Common myeloid progenitor, CD34-positive (primary cell): Measurements from ENCODE around the gene SLC16A7.

ENCODE experiments used
- CTCF ChIA-PET: fragments of 350-600 bp; sonication (Branson Sonifier 250); formaldehyde crosslinking; loops from one replicate; lab custom pipeline; 2021; ENCODE audit warnings: antibody characterized with exemption; lab: Charles Lee
- POLR2A ChIA-PET: fragments of 350-600 bp; sonication (Branson Sonifier 250); formaldehyde crosslinking; loops from one replicate; lab custom pipeline; 2021; ENCODE audit warnings: antibody characterized with exemption; lab: Charles Lee
- DNase-seq, 3 donors: peaks; one replicate each; pipeline versions ENCODE4 v3.0.0 to v3.0.0-alpha.2; 2013
- H3K27ac ChIP-seq, 2 experiments: 1 replicate in 1 of 2; 2 replicates in 1 of 2; pipeline ENCODE4 v1.7.0; 2013; ENCODE audit warnings: inconsistent platforms in 2 of 2, low read length in 2 of 2, mild to moderate bottlenecking in 2 of 2, low read depth in 1 of 2, moderate library complexity in 1 of 2; ENCODE audit not compliant: severe bottlenecking in 2 of 2, insufficient read depth in 1 of 2, poor library complexity in 1 of 2
- H3K27me3 ChIP-seq, 5 experiments: replicated peaks in 2 of 5; 1 replicate in 3 of 5; 2 replicates in 2 of 5; pipeline versions ENCODE4 v1.6.1 to v1.7.0; 2013; ENCODE audit warnings: low read length in 4 of 5, mild to moderate bottlenecking in 2 of 5, moderate library complexity in 2 of 5, inconsistent platforms in 1 of 5; ENCODE audit not compliant: insufficient read depth in 5 of 5, control insufficient read depth in 4 of 5
- H3K36me3 ChIP-seq, 4 experiments: 1 replicate in 2 of 4; 2 replicates in 2 of 4; pipeline versions ENCODE4 v1.6.1 to v1.7.0; 2013; ENCODE audit warnings: low read length in 3 of 4, control low read depth in 1 of 4, mild to moderate bottlenecking in 1 of 4; ENCODE audit not compliant: control insufficient read depth in 4 of 4, insufficient read depth in 4 of 4
- H3K4me1 ChIP-seq, 4 experiments: 1 replicate in 3 of 4; 2 replicates in 1 of 4; pipeline versions ENCODE4 v1.6.1 to v1.7.1; 2013; ENCODE audit warnings: low read length in 3 of 4, mild to moderate bottlenecking in 3 of 4, control low read depth in 1 of 4, inconsistent platforms in 1 of 4, moderate library complexity in 1 of 4; ENCODE audit not compliant: control insufficient read depth in 4 of 4, insufficient read depth in 4 of 4; ENCODE audit errors: control extremely low read depth in 1 of 4
- H3K4me3 ChIP-seq, 7 experiments: 1 replicate in 4 of 7; 2 replicates in 3 of 7; pipeline versions ENCODE4 v1.5.1 to v1.7.0; 2013; ENCODE audit warnings: mild to moderate bottlenecking in 7 of 7, low read length in 6 of 7, moderate library complexity in 6 of 7, inconsistent platforms in 2 of 7, low read depth in 2 of 7, control low read depth in 1 of 7; ENCODE audit not compliant: insufficient read depth in 4 of 7, control insufficient read depth in 1 of 7; ENCODE audit errors: extremely low read depth in 1 of 7
- H3K9me3 ChIP-seq, 5 experiments: 1 replicate in 4 of 5; 2 replicates in 1 of 5; pipeline versions ENCODE4 v1.6.1 to v1.7.1; 2013; ENCODE audit warnings: low read length in 4 of 5, mild to moderate bottlenecking in 2 of 5, inconsistent platforms in 1 of 5, low read depth in 1 of 5, moderate library complexity in 1 of 5; ENCODE audit not compliant: control insufficient read depth in 4 of 5, insufficient read depth in 2 of 5; ENCODE audit errors: control extremely low read depth in 1 of 5
- WGBS: methylation state at CpG from one replicate; pipeline ENCODE4 v1.1.5; 2013; ENCODE audit not compliant: insufficient coverage; 5-methylcytosine and 5-hydroxymethylcytosine counted together

The SLC16A7 gene

GRCh38 chr12:59710004-59710628 lies 114.3 kb downstream of the SLC16A7 start:
- DNase-seq: no peak
- POLR2A ChIA-PET: no interaction called here
- no peaks in the 10 kb centered on the region for H3K27me3 ChIP-seq
- WGBS: 100% methylated on average over 1 of the region's 1 CpG
- H3K9me3 ChIP-seq: no peaks in the 10 kb centered on the region
- H3K4me3 ChIP-seq: no peak overlapping the region
- H3K4me1 ChIP-seq: no peaks in the 10 kb centered on the region
- no peak overlapping the region for H3K27ac ChIP-seq
- CTCF ChIA-PET: interaction anchor here (1.4 kb wide), 1 partner anchor 9 kb away, joined by 4 read pairs; no protein-coding TSS in a partner anchor
- H3K36me3 ChIP-seq: peaks cover 0 to 6% (median 2%) of the 10 kb centered on the region in 4 experiments

GRCh38 chr12:59710964-59711363 lies 115.1 kb downstream of the SLC16A7 start:
- Histone ChIP-seq H3K4me3 (no peak overlapping the region), H3K9me3 (no peaks in the 10 kb centered on the region), H3K27ac (no peak overlapping the region), H3K4me1 (peaks cover 0 to 3% (median 0%) of the 10 kb centered on the region in 4 experiments), H3K27me3 (no peaks in the 10 kb centered on the region), H3K36me3 (peaks cover 0 to 4% (median 4%) of the 10 kb centered on the region in 4 experiments)
- WGBS: no CpG with 5 or more reads among the region's 2 CpGs
- no peak for DNase-seq
- ChIA-PET CTCF (interaction anchor here (1.4 kb wide), 1 partner anchor 8 kb away, joined by 4 read pairs; no protein-coding TSS in a partner anchor), POLR2A (no interaction called here)

- Histone ChIP-seq H3K4me1 (peaks cover 0 to 4% (median 0%) of the 10 kb centered on the region in 4 experiments), H3K4me3 (no peak overlapping the region), H3K27ac (no peak overlapping the region), H3K27me3 (no peaks in the 10 kb centered on the region), H3K36me3 (peaks cover 0 to 7% (median 4%) of the 10 kb centered on the region in 4 experiments), H3K9me3 (no peaks in the 10 kb centered on the region)
- DNase-seq: no peak
- WGBS: 80% methylated on average over 1 of the region's 2 CpGs
- ChIA-PET POLR2A (no interaction called here), CTCF (no interaction called here)
Measured at GRCh38 chr12:59715434-59715833, 119.6 kb downstream of the SLC16A7 start.

- H3K4me3 ChIP-seq: no peak overlapping the region
- H3K36me3 ChIP-seq: peaks cover 0 to 7% (median 2%) of the 10 kb centered on the region in 4 experiments
- no peaks in the 10 kb centered on the region for H3K9me3 ChIP-seq
- CTCF ChIA-PET: interaction anchor here (1.4 kb wide), 1 partner anchor 32 kb away, joined by 3 read pairs; no protein-coding TSS in a partner anchor
- 50% methylated on average over 3 of the region's 4 CpGs for WGBS
- H3K27ac ChIP-seq: no peak overlapping the region
- POLR2A ChIA-PET: no interaction called here
- H3K4me1 ChIP-seq: peaks cover 0 to 4% (median 0%) of the 10 kb centered on the region in 4 experiments
- peak in 2 of 3 donors; percentile 59 to 72 for DNase-seq
- no peaks in the 10 kb centered on the region for H3K27me3 ChIP-seq
Measured at GRCh38 chr12:59716043-59716442, 120.2 kb downstream of the SLC16A7 start.

- Histone ChIP-seq H3K27ac (no peak overlapping the region), H3K4me1 (peaks cover 0 to 4% (median 0%) of the 10 kb centered on the region in 4 experiments), H3K9me3 (no peaks in the 10 kb centered on the region), H3K4me3 (no peak overlapping the region), H3K27me3 (no peaks in the 10 kb centered on the region), H3K36me3 (peaks cover 0 to 7% (median 2%) of the 10 kb centered on the region in 4 experiments)
- WGBS: 100% methylated on average over 1 of the region's 2 CpGs
- no peak for DNase-seq
- POLR2A ChIA-PET: no interaction called here
- CTCF ChIA-PET: interaction anchor here (1.2 to 1.4 kb wide), 2 partner anchors 23 to 30 kb away, joined by 3 read pairs; no protein-coding TSS in a partner anchor
Measured at GRCh38 chr12:59717436-59717835, 121.6 kb downstream of the SLC16A7 start.

DNA sequence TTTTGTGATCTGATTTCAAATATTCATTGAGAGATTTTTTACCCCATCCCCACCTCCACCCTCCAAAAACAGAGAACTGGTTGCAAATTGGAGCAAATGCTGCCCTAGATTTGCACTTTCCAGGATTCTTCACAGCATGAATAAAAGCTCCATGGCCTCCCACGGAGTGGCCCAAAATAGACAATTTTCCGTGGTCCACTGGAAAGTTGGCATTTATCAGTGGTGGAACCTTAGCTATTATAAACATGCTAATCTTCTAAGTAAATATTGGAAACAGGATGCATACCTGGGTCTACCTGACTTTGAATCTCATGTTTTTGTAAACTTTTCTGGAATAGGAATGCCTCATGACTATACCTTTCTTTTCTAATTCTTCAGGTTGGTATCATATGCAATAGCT lies 123.9 kb downstream of the SLC16A7 start:
- CTCF ChIA-PET: interaction anchor here (1.0 to 1.1 kb wide), 2 partner anchors 9 to 747 kb away, joined by 3 to 4 read pairs; no protein-coding TSS in a partner anchor
- peaks cover 0 to 7% (median 0%) of the 10 kb centered on the region in 4 experiments for H3K36me3 ChIP-seq
- POLR2A ChIA-PET: no interaction called here
- no peaks in the 10 kb centered on the region for H3K27me3 ChIP-seq
- DNase-seq: no peak
- no peaks in the 10 kb centered on the region for H3K9me3 ChIP-seq
- no peak overlapping the region for H3K27ac ChIP-seq
- H3K4me1 ChIP-seq: peaks cover 0 to 4% (median 0%) of the 10 kb centered on the region in 4 experiments
- no peak overlapping the region for H3K4me3 ChIP-seq
- WGBS: 100% methylated on average over 1 of the region's 2 CpGs

DNA sequence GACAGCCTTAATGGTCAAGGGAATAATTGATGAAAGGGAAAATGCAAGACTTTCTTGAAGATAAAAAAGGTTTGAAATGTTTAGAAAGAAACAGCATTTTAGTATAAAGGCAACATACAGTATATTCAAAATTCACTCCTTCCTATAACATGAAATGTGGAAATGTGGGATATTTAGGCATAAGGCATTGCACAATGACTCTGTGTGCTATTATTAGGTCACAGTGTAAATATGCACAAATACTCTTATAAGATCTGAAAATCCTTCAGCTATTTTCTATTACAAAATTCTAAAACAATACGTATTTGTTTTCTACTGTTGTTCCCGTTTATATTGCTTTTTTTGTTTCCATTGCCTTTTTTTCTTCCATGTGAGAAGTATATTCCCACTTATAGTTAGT lies 127.7 kb downstream of the SLC16A7 start:
- no peak for DNase-seq
- no peaks in the 10 kb centered on the region for H3K27me3 ChIP-seq
- ChIA-PET POLR2A (no interaction called here), CTCF (no interaction called here)
- no peak overlapping the region for H3K27ac ChIP-seq
- no peaks in the 10 kb centered on the region for H3K36me3 ChIP-seq
- H3K4me3 ChIP-seq: no peak overlapping the region
- no CpG with 5 or more reads among the region's 2 CpGs for WGBS
- no peaks in the 10 kb centered on the region for H3K9me3 ChIP-seq
- no peaks in the 10 kb centered on the region for H3K4me1 ChIP-seq
